HL-60 (cell line): ENCODE results near the gene PYM1.

ENCODE experiments used
- DNase-seq, 2 experiments: peaks; one replicate each; pipeline ENCODE4 v3.0.0-alpha.2; 2010 to 2020; ENCODE audit warnings: low read depth in 1 of 2, low spot score in 1 of 2
- H3K27ac ChIP-seq: fragments of 250-450 bp; sonication (Bioruptor Pico); replicated peaks from 2 replicates; pipeline ENCODE4 v1.5.1; 2020; ENCODE audit warnings: mild to moderate bottlenecking, moderate library complexity
- H3K27me3 ChIP-seq: fragments of 250-450 bp; sonication (Bioruptor Pico); 2 replicates; pipeline ENCODE4 v1.5.1; 2021; ENCODE audit warnings: mild to moderate bottlenecking, moderate library complexity; ENCODE audit not compliant: insufficient read depth, poor library complexity, severe bottlenecking
- H3K4me3 ChIP-seq: replicated peaks from 2 replicates; pipeline ENCODE4 v1.5.1; 2011; ENCODE audit warnings: mild to moderate bottlenecking, control low read depth, low read length; ENCODE audit not compliant: insufficient read depth
- GABPA ChIP-seq: IDR thresholded peaks from 2 replicates; pipeline ENCODE4 v1.6.1; 2012; ENCODE audit warnings: low read depth
- POLR2AphosphoS5 ChIP-seq: IDR thresholded peaks from 2 replicates; pipeline ENCODE4 v1.6.1; 2012; ENCODE audit warnings: low read depth
- SPI1 ChIP-seq: IDR thresholded peaks from 2 replicates; pipeline ENCODE4 v1.6.1; 2012; ENCODE audit warnings: low read depth, mild to moderate bottlenecking, borderline replicate concordance
- TF ChIP-seq, protein P1 (sequence below): IDR thresholded peaks from 2 replicates; pipeline ENCODE4 v1.6.1; 2012; ENCODE audit warnings: low read depth; ENCODE audit not compliant: insufficient replicate concordance
- TF ChIP-seq, protein P2 (sequence below): IDR thresholded peaks from one replicate; pipeline ENCODE4 v1.5.1; 2011; ENCODE audit warnings: low read length, control low read depth, inconsistent platforms; ENCODE audit not compliant: insufficient read depth

PYM1 gene

DNA sequence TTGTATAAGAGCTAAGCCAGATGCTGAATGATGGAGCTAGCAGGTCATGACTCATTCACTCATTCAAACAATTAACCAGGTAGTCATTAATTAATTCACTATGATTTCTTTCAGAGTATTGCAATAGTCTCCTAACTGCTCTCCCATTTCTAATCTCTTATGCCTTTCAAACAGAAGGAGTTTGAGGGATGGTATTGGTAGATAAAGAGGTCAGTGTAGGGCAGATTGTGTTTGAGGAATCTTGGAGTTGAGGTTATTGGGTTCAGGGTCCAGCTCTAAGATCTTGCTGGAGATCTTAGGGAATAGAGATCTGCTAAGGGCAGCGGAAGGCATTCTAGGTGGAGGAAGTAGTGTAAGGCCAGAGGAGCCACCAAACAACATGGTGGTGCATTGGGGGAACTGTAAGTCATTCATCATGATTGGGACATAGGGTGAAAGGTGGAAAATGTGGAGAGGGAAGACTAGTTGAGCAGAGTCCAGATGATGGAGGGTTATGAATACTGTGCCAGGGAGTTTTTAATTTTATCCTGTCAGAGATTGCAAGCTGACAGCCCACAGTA is 15.0 kb upstream of the PYM1 start:
- Histone ChIP-seq H3K27me3 (no peaks in the 10 kb centered on the region), H3K4me3 (no peak overlapping the region), H3K27ac (no peak overlapping the region)
- TF ChIP-seq POLR2AphosphoS5 (no peak), SPI1 (no peak), GABPA (no peak)
- TF ChIP-seq, protein P1, sequence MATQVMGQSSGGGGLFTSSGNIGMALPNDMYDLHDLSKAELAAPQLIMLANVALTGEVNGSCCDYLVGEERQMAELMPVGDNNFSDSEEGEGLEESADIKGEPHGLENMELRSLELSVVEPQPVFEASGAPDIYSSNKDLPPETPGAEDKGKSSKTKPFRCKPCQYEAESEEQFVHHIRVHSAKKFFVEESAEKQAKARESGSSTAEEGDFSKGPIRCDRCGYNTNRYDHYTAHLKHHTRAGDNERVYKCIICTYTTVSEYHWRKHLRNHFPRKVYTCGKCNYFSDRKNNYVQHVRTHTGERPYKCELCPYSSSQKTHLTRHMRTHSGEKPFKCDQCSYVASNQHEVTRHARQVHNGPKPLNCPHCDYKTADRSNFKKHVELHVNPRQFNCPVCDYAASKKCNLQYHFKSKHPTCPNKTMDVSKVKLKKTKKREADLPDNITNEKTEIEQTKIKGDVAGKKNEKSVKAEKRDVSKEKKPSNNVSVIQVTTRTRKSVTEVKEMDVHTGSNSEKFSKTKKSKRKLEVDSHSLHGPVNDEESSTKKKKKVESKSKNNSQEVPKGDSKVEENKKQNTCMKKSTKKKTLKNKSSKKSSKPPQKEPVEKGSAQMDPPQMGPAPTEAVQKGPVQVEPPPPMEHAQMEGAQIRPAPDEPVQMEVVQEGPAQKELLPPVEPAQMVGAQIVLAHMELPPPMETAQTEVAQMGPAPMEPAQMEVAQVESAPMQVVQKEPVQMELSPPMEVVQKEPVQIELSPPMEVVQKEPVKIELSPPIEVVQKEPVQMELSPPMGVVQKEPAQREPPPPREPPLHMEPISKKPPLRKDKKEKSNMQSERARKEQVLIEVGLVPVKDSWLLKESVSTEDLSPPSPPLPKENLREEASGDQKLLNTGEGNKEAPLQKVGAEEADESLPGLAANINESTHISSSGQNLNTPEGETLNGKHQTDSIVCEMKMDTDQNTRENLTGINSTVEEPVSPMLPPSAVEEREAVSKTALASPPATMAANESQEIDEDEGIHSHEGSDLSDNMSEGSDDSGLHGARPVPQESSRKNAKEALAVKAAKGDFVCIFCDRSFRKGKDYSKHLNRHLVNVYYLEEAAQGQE = no peak
- TF ChIP-seq, protein P2, sequence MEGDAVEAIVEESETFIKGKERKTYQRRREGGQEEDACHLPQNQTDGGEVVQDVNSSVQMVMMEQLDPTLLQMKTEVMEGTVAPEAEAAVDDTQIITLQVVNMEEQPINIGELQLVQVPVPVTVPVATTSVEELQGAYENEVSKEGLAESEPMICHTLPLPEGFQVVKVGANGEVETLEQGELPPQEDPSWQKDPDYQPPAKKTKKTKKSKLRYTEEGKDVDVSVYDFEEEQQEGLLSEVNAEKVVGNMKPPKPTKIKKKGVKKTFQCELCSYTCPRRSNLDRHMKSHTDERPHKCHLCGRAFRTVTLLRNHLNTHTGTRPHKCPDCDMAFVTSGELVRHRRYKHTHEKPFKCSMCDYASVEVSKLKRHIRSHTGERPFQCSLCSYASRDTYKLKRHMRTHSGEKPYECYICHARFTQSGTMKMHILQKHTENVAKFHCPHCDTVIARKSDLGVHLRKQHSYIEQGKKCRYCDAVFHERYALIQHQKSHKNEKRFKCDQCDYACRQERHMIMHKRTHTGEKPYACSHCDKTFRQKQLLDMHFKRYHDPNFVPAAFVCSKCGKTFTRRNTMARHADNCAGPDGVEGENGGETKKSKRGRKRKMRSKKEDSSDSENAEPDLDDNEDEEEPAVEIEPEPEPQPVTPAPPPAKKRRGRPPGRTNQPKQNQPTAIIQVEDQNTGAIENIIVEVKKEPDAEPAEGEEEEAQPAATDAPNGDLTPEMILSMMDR = no peak
- no peak for DNase-seq

DNA sequence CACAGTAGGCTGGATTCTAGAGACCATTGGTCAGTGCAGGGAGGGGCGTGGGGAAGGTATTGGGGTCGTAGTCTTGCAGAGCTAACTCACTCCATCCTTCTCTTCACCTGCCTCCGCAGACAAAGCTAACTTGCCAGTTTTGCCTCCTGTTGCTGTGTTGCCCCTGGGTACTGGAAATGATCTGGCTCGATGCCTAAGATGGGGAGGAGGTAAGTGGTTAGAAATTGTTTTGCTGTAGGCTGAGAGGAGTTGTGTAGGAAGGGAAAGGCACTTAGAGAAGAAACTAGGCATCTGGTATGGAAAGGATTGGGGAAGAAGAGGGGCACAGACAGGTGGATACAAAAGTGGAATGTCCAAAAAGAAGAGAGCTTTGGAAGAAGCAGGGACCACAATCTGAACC is 14.4 kb upstream of the PYM1 start:
- Histone ChIP-seq H3K27ac (no peak overlapping the region), H3K4me3 (no peak overlapping the region), H3K27me3 (no peaks in the 10 kb centered on the region)
- TF ChIP-seq SPI1 = no peak
- no peak for TF ChIP-seq GABPA
- TF ChIP-seq, protein P1 = no peak
- TF ChIP-seq, protein P2 = no peak
- TF ChIP-seq POLR2AphosphoS5 = no peak
- DNase-seq = no peak

DNA sequence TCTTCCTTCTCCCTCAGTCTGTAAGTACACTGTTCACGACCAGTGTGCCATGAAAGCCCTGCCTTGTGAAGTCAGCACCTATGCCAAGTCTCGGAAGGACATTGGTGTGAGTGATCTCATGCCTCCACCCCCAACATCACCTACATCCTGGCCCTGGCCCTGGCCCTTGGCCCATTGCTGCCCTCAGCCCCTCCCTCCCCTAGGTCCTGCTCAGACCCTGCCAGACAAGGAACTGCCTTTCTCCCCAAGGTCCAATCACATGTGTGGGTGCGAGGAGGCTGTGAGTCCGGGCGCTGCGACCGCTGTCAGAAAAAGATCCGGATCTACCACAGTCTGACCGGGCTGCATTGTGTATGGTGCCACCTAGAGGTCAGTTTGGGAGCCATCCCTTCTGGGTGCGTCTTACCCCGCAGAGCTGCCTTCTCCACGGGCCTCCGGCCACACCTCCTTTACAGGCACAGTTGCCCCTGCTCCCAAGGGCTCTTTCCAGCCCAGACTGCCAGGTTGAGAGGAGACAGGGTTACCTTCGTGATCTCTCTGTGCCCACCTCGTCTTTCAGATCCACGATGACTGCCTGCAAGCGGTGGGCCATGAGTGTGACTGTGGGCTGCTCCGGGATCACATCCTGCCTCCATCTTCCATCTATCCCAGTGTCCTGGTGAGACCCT is 12.5 kb upstream of the PYM1 start:
- no peak overlapping the region for H3K4me3 ChIP-seq
- no peak overlapping the region for H3K27ac ChIP-seq
- DNase-seq = peak; percentile 80 to 88
- no peaks in the 10 kb centered on the region for H3K27me3 ChIP-seq
- TF ChIP-seq, protein P1 = no peak
- no peak for TF ChIP-seq GABPA
- no peak for TF ChIP-seq POLR2AphosphoS5
- TF ChIP-seq, protein P2 = peak; percentile 98
- no peak for TF ChIP-seq SPI1
